Measurements from ENCODE around the gene RAD9B. TPM values are rescaled to one million over a fixed set of nuclear protein-coding genes. Genes with fewer than 3 reads are reported as not detected.

RAD9B gene
- total and polyA plus RNA-seq, 7 experiments from 2014 or later: 0.53 to 2.9 (median 1.0) TPM

DNA sequence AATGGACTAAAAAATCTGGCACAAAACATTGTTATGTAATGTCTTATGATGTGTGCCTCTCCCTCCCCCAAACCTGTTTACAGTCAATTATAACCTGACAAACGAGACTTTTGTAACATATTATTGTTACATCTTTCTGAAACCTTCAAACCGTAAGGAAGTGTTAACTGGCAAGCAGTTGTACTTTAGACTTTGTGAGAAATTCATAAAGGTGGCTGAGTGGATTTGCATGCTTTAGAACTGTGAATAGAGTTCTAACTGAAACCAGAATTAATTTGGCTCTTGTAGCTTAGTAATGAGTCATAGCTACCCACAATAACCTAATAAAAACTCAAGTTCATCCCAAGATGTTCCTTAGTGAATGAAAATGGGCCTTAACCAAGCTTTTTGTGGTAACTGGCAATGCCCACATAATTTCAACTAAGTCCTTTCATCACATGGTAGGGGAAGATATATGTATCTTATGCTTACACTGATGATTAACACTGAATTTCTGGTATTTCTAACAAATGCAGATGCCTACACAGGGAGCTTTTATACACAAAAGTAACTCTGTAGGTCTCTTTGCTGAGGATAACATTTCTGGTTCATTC is 29.7 kb downstream of the RAD9B start:
- DNase-seq (no peak), ATAC-seq (no peak)
- Mint-ChIP-seq H3K4me1 (peaks cover 0 to 17% (median 4%) of the 10 kb centered on the region in 7 donors), H3K4me3 (no peak overlapping the region), H3K27ac (peak overlapping the region in 8 of 9 donors; percentile 8 to 70 (median 50)), H3K36me3 (peaks cover 4 to 38% (median 19%) of the 10 kb centered on the region in 5 donors), H3K27me3 (no peaks in the 10 kb centered on the region), H3K9me3 (no peaks in the 10 kb centered on the region)
- Histone ChIP-seq H3K4me3 (ENCODE audit: low read length) (no peak overlapping the region), H3K9me3 (ENCODE audit: control insufficient read depth in 2 of 3, low read length in 3 of 3) (no peaks in the 10 kb centered on the region), H3K27me3 (ENCODE audit: control insufficient read depth in 2 of 2, insufficient read depth in 2 of 2, low read length in 2 of 2) (no peaks in the 10 kb centered on the region), H3K36me3 (ENCODE audit: control insufficient read depth in 2 of 3, insufficient read depth in 3 of 3, low read length in 3 of 3) (peaks cover 6 to 42% (median 20%) of the 10 kb centered on the region in 3 experiments), H3K27ac (ENCODE audit: low read depth, low read length) (no peak overlapping the region), H3K4me1 (ENCODE audit: control insufficient read depth in 2 of 2, insufficient read depth in 2 of 2, low read length in 2 of 2) (no peaks in the 10 kb centered on the region)
- ChIA-PET CTCF (interaction anchor here (0.6 to 1.1 kb wide), 2 partner anchors 19 to 71 kb away, joined by 3 to 4 read pairs; no protein-coding TSS in a partner anchor), POLR2A (interaction anchor here (0.6 to 1.2 kb wide), 3 partner anchors 11 to 64 kb away, joined by 3 read pairs; partner anchors contain the start of genes FAM216A and GPN3)
- intact Hi-C loops (cut with micrococcal nuclease): no loop called here

DNA sequence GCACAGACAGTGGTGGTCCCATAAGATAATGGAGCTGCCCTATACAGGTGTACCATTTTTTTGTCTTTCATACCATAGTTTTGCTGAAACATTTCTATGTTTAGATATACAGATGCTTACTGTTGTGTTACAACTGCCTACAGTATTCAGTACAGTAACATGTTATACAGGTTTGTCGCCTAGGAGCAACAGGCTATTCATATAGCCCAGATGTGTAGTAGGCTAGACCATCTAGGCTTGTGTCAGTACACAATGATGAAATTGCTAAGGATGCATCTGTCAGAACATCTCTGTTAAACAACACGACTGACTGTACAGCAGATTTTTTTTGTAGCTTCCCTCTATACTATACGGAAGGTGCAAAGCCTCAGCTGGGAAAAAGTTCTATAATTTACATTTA is 30.5 kb downstream of the RAD9B start:
- peaks cover 12 to 50% (median 21%) of the 10 kb centered on the region in 3 experiments for H3K36me3 ChIP-seq (ENCODE audit: control insufficient read depth in 2 of 3, insufficient read depth in 3 of 3, low read length in 3 of 3)

DNA sequence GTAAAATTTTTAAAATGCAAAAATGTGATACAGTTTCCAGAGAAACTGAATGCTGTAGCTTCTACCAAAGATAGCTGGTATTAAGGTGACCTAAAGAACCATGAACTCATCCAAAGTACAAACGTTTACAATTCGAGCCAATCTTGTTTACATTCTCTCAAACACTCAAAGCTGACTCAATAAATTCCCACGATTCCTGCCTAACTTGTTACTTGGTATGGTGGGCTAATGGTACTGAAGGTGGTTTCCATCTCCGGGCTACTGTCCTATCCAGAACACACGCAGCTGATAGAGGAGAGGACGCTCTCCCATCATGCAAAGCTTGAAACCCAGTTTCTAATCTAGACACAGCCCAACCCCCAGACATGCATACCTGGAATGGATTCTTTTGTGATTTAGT is 31.5 kb downstream of the RAD9B start:
- intact Hi-C loops (cut with micrococcal nuclease): no loop called here

More for the DNA sequence above, 30.5 kb downstream of the RAD9B start:
- Mint-ChIP-seq H3K27ac (peak overlapping the region in 1 of 9 donors; percentile 45), H3K9me3 (no peaks in the 10 kb centered on the region), H3K27me3 (no peaks in the 10 kb centered on the region), H3K4me1 (peaks cover 0 to 17% (median 4%) of the 10 kb centered on the region in 7 donors), H3K4me3 (no peak overlapping the region), H3K36me3 (peaks cover 4 to 42% (median 20%) of the 10 kb centered on the region in 5 donors)
- ATAC-seq: no peak
- no peak overlapping the region for H3K27ac ChIP-seq (ENCODE audit: low read depth, low read length)
- intact Hi-C loops (cut with micrococcal nuclease): no loop called here
- no peak overlapping the region for H3K4me3 ChIP-seq (ENCODE audit: low read length)
- CTCF ChIA-PET: interaction anchor here (1.1 to 1.2 kb wide), 2 partner anchors 35 to 70 kb away, joined by 3 to 4 read pairs; no protein-coding TSS in a partner anchor
- H3K4me1 ChIP-seq (ENCODE audit: control insufficient read depth in 2 of 2, insufficient read depth in 2 of 2, low read length in 2 of 2): no peaks in the 10 kb centered on the region
- H3K27me3 ChIP-seq (ENCODE audit: control insufficient read depth in 2 of 2, insufficient read depth in 2 of 2, low read length in 2 of 2): no peaks in the 10 kb centered on the region
- POLR2A ChIA-PET: interaction anchor here (0.6 to 1.3 kb wide), 3 partner anchors 10 to 64 kb away, joined by 3 read pairs; partner anchors contain the start of genes FAM216A and GPN3
- H3K9me3 ChIP-seq (ENCODE audit: control insufficient read depth in 2 of 3, low read length in 3 of 3): no peaks in the 10 kb centered on the region
- DNase-seq: no peak

DNA sequence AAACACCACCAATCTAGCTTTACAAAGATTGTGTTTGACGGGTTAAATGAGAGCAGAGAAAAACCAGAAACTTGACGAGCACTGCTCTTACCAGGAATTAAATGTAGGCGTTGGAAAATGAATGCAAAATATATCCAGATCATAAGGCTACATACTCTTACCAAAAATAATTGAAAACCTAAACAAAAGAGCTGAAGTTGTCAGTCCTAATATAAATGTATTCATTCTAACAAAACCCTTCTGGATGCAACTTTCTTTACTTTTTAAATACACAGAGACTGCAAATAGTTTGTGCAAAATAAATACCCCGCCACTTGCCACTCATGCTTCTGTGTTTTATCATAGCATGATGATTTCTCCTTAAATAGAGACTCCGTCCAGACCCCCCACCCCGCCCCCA is 32.7 kb downstream of the RAD9B start:
- no peaks in the 10 kb centered on the region for H3K9me3 ChIP-seq (ENCODE audit: control insufficient read depth in 2 of 3, low read length in 3 of 3)
- peaks cover 25 to 71% (median 31%) of the 10 kb centered on the region in 3 experiments for H3K36me3 ChIP-seq (ENCODE audit: control insufficient read depth in 2 of 3, insufficient read depth in 3 of 3, low read length in 3 of 3)
- ChIA-PET POLR2A (interaction anchor here (0.7 kb wide), 1 partner anchor 33 kb away, joined by 3 read pairs; the partner anchor contains the start of genes RAD9B and VPS29), CTCF (interaction anchor here (1.0 to 1.6 kb wide), 2 partner anchors 17 to 85 kb away, joined by 3 to 4 read pairs; partner anchors contain the start of gene ARPC3)
- H3K4me3 ChIP-seq (ENCODE audit: low read length): no peak overlapping the region
- Mint-ChIP-seq H3K27ac (peak overlapping the region in 2 of 9 donors; percentile 15 to 22), H3K27me3 (no peaks in the 10 kb centered on the region), H3K36me3 (peaks cover 5 to 55% (median 30%) of the 10 kb centered on the region in 5 donors), H3K4me3 (no peak overlapping the region), H3K4me1 (peaks cover 0 to 25% (median 4%) of the 10 kb centered on the region in 7 donors), H3K9me3 (no peaks in the 10 kb centered on the region)
- intact Hi-C loops (cut with micrococcal nuclease): no loop called here
- no peak for ATAC-seq
- H3K27ac ChIP-seq (ENCODE audit: low read depth, low read length): no peak overlapping the region
- H3K27me3 ChIP-seq (ENCODE audit: control insufficient read depth in 2 of 2, insufficient read depth in 2 of 2, low read length in 2 of 2): no peaks in the 10 kb centered on the region
- DNase-seq: no peak
- H3K4me1 ChIP-seq (ENCODE audit: control insufficient read depth in 2 of 2, insufficient read depth in 2 of 2, low read length in 2 of 2): no peaks in the 10 kb centered on the region

More for the DNA sequence above, 31.5 kb downstream of the RAD9B start:
- ChIA-PET CTCF (interaction anchor here (0.5 to 1.6 kb wide), 5 partner anchors 18 to 84 kb away, joined by 3 to 4 read pairs (median 3); partner anchors contain the start of gene ARPC3), POLR2A (interaction anchor here (0.6 to 1.3 kb wide), 3 partner anchors 11 to 65 kb away, joined by 3 to 6 read pairs (median 5); partner anchors contain the start of genes FAM216A and GPN3)
- peaks cover 5 to 48% (median 21%) of the 10 kb centered on the region in 5 donors for H3K36me3 Mint-ChIP-seq
- ATAC-seq (no peak), DNase-seq (no peak)
- H3K4me1 Mint-ChIP-seq: peaks cover 0 to 20% (median 4%) of the 10 kb centered on the region in 7 donors
- H3K9me3 Mint-ChIP-seq: no peaks in the 10 kb centered on the region
- H3K27ac Mint-ChIP-seq: peak overlapping the region in 3 of 9 donors; percentile 17 to 49 (median 38)
- no peak overlapping the region for H3K4me3 Mint-ChIP-seq
- Histone ChIP-seq H3K4me1 (ENCODE audit: control insufficient read depth in 2 of 2, insufficient read depth in 2 of 2, low read length in 2 of 2) (no peaks in the 10 kb centered on the region), H3K27ac (ENCODE audit: low read depth, low read length) (no peak overlapping the region), H3K27me3 (ENCODE audit: control insufficient read depth in 2 of 2, insufficient read depth in 2 of 2, low read length in 2 of 2) (no peaks in the 10 kb centered on the region), H3K4me3 (ENCODE audit: low read length) (no peak overlapping the region), H3K36me3 (ENCODE audit: control insufficient read depth in 2 of 3, insufficient read depth in 3 of 3, low read length in 3 of 3) (peaks cover 21 to 59% (median 25%) of the 10 kb centered on the region in 3 experiments), H3K9me3 (ENCODE audit: control insufficient read depth in 2 of 3, low read length in 3 of 3) (no peaks in the 10 kb centered on the region)
- no peaks in the 10 kb centered on the region for H3K27me3 Mint-ChIP-seq

DNA sequence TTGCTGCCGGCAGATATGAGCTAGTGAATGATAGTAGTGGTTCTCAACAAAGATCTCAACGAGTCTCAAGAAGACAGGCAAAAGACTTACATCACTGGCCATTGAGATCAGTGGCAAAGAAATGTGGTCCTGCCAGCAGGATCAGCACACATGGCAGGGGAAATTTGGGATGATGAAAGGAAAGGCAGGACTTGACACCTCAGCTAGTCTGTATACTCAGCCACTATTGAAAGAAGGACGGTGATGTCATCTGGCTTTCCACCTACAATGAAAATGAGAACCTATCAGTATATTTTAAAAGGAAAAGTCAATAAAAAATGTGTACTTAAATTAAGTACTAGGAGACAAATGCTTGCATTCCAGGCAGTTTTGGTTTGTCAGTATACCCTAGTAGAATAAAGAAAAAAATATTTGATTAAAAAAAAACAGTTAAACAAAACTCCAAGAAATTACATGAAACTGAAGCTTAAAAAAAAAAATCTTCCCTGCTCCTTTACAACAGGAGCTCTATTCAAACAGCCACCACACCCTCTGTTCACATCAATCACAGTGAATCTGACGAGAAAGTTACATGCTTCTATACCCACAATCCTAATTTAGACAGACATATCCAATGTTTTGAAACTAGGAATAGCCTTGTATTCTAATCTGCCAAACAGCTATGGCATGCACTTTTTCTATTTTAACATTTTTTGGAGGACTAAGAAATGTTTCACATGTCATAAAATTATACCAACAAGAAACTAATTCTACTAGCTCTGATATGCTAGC is 34.9 kb downstream of the RAD9B start:
- ATAC-seq: no peak
- H3K27me3 Mint-ChIP-seq: no peaks in the 10 kb centered on the region
- H3K4me1 Mint-ChIP-seq: peaks cover 0 to 20% (median 2%) of the 10 kb centered on the region in 7 donors
- no peak for DNase-seq
- Histone ChIP-seq H3K27me3 (ENCODE audit: control insufficient read depth in 2 of 2, insufficient read depth in 2 of 2, low read length in 2 of 2) (no peaks in the 10 kb centered on the region), H3K4me3 (ENCODE audit: low read length) (no peak overlapping the region), H3K4me1 (ENCODE audit: control insufficient read depth in 2 of 2, insufficient read depth in 2 of 2, low read length in 2 of 2) (no peaks in the 10 kb centered on the region), H3K36me3 (ENCODE audit: control insufficient read depth in 2 of 3, insufficient read depth in 3 of 3, low read length in 3 of 3) (peaks cover 25 to 77% (median 31%) of the 10 kb centered on the region in 3 experiments), H3K27ac (ENCODE audit: low read depth, low read length) (no peak overlapping the region), H3K9me3 (ENCODE audit: control insufficient read depth in 2 of 3, low read length in 3 of 3) (no peaks in the 10 kb centered on the region)
- H3K9me3 Mint-ChIP-seq: no peaks in the 10 kb centered on the region
- no peak overlapping the region for H3K4me3 Mint-ChIP-seq
- ChIA-PET POLR2A (no interaction called here), CTCF (interaction anchor here (0.9 to 2.0 kb wide), 2 partner anchors 65 to 87 kb away, joined by 3 to 7 read pairs; partner anchors contain the start of gene ARPC3)
- H3K36me3 Mint-ChIP-seq: peaks cover 5 to 42% (median 28%) of the 10 kb centered on the region in 5 donors
- peak overlapping the region in 5 of 9 donors; percentile 18 to 64 (median 54) for H3K27ac Mint-ChIP-seq
- intact Hi-C loops (cut with micrococcal nuclease): no loop called here

All from naive thymus-derived CD4-positive, alpha-beta T cell (primary cell).